ENCODE data around the gene PPBP.

DNA sequence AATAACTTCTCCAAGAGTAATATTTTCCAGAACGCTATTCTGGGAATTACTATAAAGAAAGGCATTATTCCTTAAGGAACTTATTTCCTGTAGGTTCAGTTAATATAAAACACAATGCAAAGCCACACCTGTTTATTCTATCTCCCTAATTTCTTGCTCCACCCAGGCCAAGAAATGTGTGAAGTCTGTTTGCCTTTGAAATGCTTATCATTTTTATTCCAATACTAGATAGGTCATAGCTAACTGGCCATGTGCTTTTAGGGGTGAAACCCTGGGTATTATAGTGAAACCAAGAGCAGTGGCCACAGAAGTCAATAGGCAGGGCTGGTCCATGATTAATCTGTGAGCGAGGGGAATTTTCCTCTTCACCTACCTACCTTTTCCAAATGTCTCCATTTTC is 35.7 kb upstream of the PPBP start:
- TF ChIP-seq POLR2AphosphoS5 (IDR thresholded peaks at IDR 0.05) (no peak), POLR2A (IDR thresholded peaks at IDR 0.05; ENCODE audit: low read depth) (no peak), CTCF (IDR thresholded peaks at IDR 0.05) (no peak)
